ENCODE measurements around the gene PCSK2. TPM values are rescaled to one million over a fixed set of nuclear protein-coding genes. Genes with fewer than 3 reads are reported as not detected.

The PCSK2 gene
- total RNA-seq, 1 experiment from 2014 or later: not detected

- Mint-ChIP-seq H3K36me3 (ENCODE audit: insufficient read depth, unreplicated experiment) (no peaks in the 10 kb centered on the region), H3K27me3 (ENCODE audit: unreplicated experiment) (no peaks in the 10 kb centered on the region), H3K4me1 (ENCODE audit: low read depth, unreplicated experiment) (no peaks in the 10 kb centered on the region), H3K4me3 (ENCODE audit: low read depth, unreplicated experiment) (no peak overlapping the region), H3K9me3 (ENCODE audit: low read depth, unreplicated experiment) (no peaks in the 10 kb centered on the region), H3K27ac (ENCODE audit: unreplicated experiment) (no peak overlapping the region)
- BruUV-seq (replicated peaks): no TSS peak
- TF ChIP-seq, protein P1, sequence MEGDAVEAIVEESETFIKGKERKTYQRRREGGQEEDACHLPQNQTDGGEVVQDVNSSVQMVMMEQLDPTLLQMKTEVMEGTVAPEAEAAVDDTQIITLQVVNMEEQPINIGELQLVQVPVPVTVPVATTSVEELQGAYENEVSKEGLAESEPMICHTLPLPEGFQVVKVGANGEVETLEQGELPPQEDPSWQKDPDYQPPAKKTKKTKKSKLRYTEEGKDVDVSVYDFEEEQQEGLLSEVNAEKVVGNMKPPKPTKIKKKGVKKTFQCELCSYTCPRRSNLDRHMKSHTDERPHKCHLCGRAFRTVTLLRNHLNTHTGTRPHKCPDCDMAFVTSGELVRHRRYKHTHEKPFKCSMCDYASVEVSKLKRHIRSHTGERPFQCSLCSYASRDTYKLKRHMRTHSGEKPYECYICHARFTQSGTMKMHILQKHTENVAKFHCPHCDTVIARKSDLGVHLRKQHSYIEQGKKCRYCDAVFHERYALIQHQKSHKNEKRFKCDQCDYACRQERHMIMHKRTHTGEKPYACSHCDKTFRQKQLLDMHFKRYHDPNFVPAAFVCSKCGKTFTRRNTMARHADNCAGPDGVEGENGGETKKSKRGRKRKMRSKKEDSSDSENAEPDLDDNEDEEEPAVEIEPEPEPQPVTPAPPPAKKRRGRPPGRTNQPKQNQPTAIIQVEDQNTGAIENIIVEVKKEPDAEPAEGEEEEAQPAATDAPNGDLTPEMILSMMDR (IDR thresholded peaks at IDR 0.05; ENCODE audit: unreplicated experiment): no peak
- DNase-seq: no peak
- CTCF ChIA-PET: no interaction called here
- intact Hi-C loops (cut with micrococcal nuclease; ENCODE audit: unreplicated experiment): no loop called here
These were observed 283.7 kb downstream of the PCSK2 start for GRCh38 chr20:17510548-17510947.

GRCh38 chr20:17511401-17511800 lies 284.6 kb downstream of the PCSK2 start:
- H3K36me3 Mint-ChIP-seq (ENCODE audit: insufficient read depth, unreplicated experiment): no peaks in the 10 kb centered on the region
- intact Hi-C loops (cut with micrococcal nuclease; ENCODE audit: unreplicated experiment): no loop called here
- no peak overlapping the region for H3K4me3 Mint-ChIP-seq (ENCODE audit: low read depth, unreplicated experiment)
- H3K4me1 Mint-ChIP-seq (ENCODE audit: low read depth, unreplicated experiment): no peaks in the 10 kb centered on the region
- no peak for DNase-seq
- TF ChIP-seq, protein P1 (IDR thresholded peaks at IDR 0.05; ENCODE audit: unreplicated experiment): no peak
- H3K9me3 Mint-ChIP-seq (ENCODE audit: low read depth, unreplicated experiment): no peaks in the 10 kb centered on the region
- no TSS peak for BruUV-seq (replicated peaks)
- no peaks in the 10 kb centered on the region for H3K27me3 Mint-ChIP-seq (ENCODE audit: unreplicated experiment)
- CTCF ChIA-PET: no interaction called here
- no peak overlapping the region for H3K27ac Mint-ChIP-seq (ENCODE audit: unreplicated experiment)

DNA sequence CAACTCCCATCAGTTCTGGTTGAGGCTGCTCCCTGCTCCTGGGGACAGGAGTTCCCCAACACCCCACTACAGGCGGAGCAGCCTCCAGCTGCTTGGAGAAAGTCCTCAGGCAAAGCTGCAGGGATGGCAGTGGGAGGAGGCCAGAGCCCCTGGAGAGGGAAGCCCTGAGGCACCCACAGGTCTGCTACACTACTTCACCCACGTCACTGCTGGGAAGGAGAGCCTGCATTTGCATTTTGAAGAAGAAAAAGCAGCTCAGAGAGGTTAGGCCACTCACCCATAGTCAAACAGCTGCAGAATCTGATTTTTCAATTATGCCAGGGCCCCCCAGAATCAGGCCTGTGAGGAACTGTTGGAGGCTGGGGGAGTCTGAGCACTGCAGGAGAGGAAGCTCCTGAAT lies 287.1 kb downstream of the PCSK2 start:
- no peak overlapping the region for H3K27ac Mint-ChIP-seq (ENCODE audit: unreplicated experiment)
- no peaks in the 10 kb centered on the region for H3K27me3 Mint-ChIP-seq (ENCODE audit: unreplicated experiment)
- no TSS peak for BruUV-seq (replicated peaks)
- H3K4me3 Mint-ChIP-seq (ENCODE audit: low read depth, unreplicated experiment): no peak overlapping the region
- intact Hi-C loops (cut with micrococcal nuclease; ENCODE audit: unreplicated experiment): no loop called here
- CTCF ChIA-PET: no interaction called here
- no peak for DNase-seq
- H3K36me3 Mint-ChIP-seq (ENCODE audit: insufficient read depth, unreplicated experiment): no peaks in the 10 kb centered on the region
- H3K4me1 Mint-ChIP-seq (ENCODE audit: low read depth, unreplicated experiment): no peaks in the 10 kb centered on the region
- TF ChIP-seq, protein P1 (IDR thresholded peaks at IDR 0.05; ENCODE audit: unreplicated experiment): no peak
- no peaks in the 10 kb centered on the region for H3K9me3 Mint-ChIP-seq (ENCODE audit: low read depth, unreplicated experiment)

DNA sequence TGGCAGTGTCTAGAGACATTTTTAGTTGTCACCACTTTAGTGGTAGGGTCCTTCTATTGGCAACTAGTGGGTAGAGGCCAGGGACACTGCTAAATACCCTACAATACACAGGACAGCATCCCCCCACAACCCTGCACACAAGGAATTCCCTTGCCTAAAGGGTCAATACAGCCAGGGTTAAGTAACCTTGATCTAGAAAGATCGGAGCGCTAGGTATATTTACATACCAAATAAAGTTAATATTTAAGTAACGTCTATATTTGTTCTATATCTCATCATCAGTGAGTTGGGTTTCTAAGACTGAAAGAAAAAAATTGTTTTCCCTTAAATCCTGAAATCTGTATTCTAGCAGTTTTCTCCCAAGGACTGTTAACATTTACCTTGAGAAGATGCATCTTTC lies 288.2 kb downstream of the PCSK2 start:
- H3K9me3 Mint-ChIP-seq (ENCODE audit: low read depth, unreplicated experiment): no peaks in the 10 kb centered on the region
- no peaks in the 10 kb centered on the region for H3K36me3 Mint-ChIP-seq (ENCODE audit: insufficient read depth, unreplicated experiment)
- no peak overlapping the region for H3K4me3 Mint-ChIP-seq (ENCODE audit: low read depth, unreplicated experiment)
- no TSS peak for BruUV-seq (replicated peaks)
- no peaks in the 10 kb centered on the region for H3K4me1 Mint-ChIP-seq (ENCODE audit: low read depth, unreplicated experiment)
- CTCF ChIA-PET: no interaction called here
- no peak overlapping the region for H3K27ac Mint-ChIP-seq (ENCODE audit: unreplicated experiment)
- TF ChIP-seq, protein P1 (IDR thresholded peaks at IDR 0.05; ENCODE audit: unreplicated experiment): no peak
- H3K27me3 Mint-ChIP-seq (ENCODE audit: unreplicated experiment): no peaks in the 10 kb centered on the region
- intact Hi-C loops (cut with micrococcal nuclease; ENCODE audit: unreplicated experiment): no loop called here
- no peak for DNase-seq
